Astrocyte of the cerebellum (primary cell): ENCODE data around the gene STN1.

Experiments used
- DNase-seq: peaks from one replicate; pipeline ENCODE4 v3.0.0-alpha.2; 2011; ENCODE audit warnings: low read depth
- H3K4me3 ChIP-seq: 2 replicates; pipeline ENCODE4 v1.5.1; 2011; ENCODE audit warnings: mild to moderate bottlenecking, low read depth, low read length, moderate library complexity
- in situ Hi-C: cut with HindIII; loops from 2 replicates; pipeline ENCODE4 v1.10.0; 2017; ENCODE audit warnings: low sequenced_read_pairs
- TF ChIP-seq, protein P1 (sequence below): IDR thresholded peaks from 2 replicates; pipeline ENCODE4 v1.5.1; 2012; ENCODE audit warnings: low read length, low read depth, moderate library complexity, mild to moderate bottlenecking; ENCODE audit errors: missing control alignments

STN1 gene

DNA sequence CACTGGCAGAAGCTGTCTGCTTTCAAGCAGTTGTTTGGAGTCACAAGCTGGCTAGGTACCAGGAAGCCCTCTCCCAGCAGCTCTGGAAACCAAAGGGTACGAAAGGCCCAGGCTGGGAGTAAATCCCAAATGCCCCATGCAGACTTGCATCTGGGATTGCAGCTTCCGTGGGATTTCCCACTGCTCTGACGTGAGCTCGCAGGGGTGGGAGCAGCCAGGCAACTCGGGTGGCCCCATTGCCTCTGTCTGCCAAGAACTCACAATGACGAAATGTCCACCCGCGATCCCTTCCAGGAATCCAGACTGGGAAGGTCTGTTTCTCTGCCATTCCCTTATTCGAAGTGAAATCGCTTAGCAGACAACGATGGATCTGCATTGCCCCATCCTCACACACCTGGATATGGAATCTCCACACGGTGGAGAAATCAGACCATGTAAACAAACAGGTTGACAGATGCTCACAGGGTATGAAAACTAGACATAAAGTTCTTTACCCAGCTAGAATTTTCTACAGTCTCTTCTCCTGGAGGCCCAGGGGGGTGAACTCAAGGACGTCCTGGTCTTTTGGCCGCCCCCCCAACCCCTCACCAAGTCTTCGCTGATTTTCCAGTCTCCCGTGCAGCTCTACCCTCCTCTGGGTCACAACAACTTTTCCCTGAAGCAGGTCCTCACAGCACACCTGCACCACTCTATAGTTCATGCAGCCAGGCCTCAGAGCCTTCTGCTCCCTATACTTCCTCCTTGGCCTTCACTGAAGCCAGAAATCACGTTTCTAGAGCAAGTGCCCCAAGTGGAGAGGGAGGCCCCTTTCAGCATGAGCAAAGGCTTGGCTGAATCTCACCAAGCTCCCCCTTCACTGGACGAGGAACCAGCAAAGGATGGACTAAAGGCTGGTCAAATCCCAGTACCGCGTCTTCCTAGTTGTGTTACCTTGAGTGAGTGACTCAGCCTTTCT is 82.6 kb downstream of the STN1 start:
- in situ Hi-C loops, result no loop called here
- DNase-seq, result peak; percentile 33
- TF ChIP-seq, protein P1, sequence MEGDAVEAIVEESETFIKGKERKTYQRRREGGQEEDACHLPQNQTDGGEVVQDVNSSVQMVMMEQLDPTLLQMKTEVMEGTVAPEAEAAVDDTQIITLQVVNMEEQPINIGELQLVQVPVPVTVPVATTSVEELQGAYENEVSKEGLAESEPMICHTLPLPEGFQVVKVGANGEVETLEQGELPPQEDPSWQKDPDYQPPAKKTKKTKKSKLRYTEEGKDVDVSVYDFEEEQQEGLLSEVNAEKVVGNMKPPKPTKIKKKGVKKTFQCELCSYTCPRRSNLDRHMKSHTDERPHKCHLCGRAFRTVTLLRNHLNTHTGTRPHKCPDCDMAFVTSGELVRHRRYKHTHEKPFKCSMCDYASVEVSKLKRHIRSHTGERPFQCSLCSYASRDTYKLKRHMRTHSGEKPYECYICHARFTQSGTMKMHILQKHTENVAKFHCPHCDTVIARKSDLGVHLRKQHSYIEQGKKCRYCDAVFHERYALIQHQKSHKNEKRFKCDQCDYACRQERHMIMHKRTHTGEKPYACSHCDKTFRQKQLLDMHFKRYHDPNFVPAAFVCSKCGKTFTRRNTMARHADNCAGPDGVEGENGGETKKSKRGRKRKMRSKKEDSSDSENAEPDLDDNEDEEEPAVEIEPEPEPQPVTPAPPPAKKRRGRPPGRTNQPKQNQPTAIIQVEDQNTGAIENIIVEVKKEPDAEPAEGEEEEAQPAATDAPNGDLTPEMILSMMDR, result no peak
- H3K4me3 ChIP-seq, result no peak overlapping the region

DNA sequence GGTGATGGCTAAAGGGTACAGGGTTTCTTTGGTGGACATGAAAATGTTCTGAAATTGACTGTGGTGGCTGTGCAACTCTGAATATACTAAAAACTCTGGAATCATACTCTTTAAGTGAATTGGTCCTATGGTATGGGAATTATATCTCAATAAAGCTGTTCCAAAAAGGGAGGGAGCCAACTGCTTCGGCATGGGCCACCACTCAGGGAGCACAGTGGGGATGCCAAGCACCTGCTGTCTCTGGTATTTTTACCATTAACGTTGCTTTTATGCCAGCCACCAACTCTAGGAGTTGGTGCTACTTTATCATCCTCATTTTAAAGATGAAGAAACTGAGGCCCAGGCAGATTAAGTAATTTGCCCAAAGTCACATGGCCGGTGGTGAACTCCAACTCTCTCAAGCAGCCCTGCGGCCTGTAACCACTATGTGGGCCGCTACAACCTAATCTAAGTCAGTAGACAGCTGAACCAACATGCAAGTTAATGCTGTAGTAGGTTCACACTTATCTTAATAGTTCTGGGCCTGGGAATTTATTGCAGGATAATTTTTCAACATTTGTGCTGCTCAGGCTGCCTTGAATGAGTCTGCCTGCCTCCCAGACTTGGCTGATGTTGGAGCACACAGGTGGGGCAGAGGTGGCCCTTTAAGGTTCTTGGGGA is 83.4 kb downstream of the STN1 start:
- no peak overlapping the region for H3K4me3 ChIP-seq
- TF ChIP-seq, protein P1, result no peak
- no peak for DNase-seq
- in situ Hi-C loops, result no loop called here

DNA sequence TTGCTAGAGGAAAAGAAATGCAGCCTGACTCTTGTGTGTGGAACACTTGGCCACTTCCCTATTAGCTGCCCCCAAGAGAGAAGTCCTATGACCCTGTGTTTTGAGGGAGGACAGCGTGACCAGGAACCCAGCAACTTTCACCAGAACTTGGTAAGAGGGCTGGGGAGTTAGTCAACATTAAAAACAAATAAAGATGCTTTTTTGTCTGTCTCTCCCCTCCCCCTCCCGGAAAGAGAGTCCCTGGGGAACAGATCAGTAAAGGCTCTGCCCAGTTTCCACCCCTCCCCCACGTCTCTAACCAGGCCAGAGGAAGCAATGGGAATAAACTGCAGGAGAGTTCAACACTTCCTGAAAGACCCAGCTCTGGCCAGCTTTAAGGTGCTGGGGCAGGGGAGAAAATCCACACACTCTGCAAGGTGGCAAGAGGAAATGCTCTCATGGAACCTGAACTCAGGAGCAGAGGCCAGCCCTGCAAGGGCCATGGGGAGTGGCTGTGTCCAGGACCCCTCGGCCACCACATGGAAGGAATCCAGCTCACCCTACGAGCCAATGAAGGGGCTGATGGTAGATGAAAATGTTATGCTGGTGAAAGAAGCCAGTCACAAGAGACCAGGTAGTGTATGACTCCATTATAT is 84.1 kb downstream of the STN1 start:
- no peak for DNase-seq
- TF ChIP-seq, protein P1, result no peak
- no peak overlapping the region for H3K4me3 ChIP-seq
- in situ Hi-C loops, result no loop called here

DNA sequence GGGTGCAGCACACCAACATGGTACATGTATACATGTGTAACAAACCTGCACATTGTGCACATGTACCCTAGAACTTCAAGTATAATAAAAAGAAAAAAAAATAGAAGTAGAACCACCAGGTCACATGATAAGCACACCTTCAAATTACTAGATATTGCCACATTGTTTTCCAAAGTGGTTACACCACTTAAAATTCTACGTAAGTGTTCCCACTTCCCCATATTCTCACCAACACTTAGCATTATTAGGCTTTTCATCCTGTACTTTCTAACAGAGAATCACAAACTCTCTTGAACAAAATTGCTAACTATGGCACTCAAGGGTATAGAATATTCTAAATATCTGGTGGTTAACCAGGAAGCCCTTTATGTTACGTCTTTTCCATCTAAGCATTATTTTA is 85.2 kb downstream of the STN1 start:
- no peak for DNase-seq
- TF ChIP-seq, protein P1, result no peak
- in situ Hi-C loops, result no loop called here
- H3K4me3 ChIP-seq, result no peak overlapping the region
